K562 (cell line): ENCODE measurements around the gene LRP1B. TPM values are rescaled to one million over a fixed set of nuclear protein-coding genes. Genes with fewer than 3 reads are reported as not detected.

Experiments
- ATAC-seq: fragments of 200-7000 bp; cut with Tn5 transposase; 3 replicates; pipeline ENCODE4 v1.9.1; 2020; ENCODE audit warnings: moderate library complexity
- BruUV-seq: library from RNA; stranded (reverse); fragments of 400-500 nt; replicated peaks from 2 replicates; lab custom pipeline; 2021; lab: Mats Ljungman, UMichigan
- CTCF ChIA-PET: fragments of 300-600 bp; formaldehyde crosslinking; extraction: SDS; loops from one replicate; lab custom pipeline; 2021; ENCODE audit warnings: low intra/inter-chr PET ratio; lab: Yijun Ruan, JAX
- POLR2A ChIA-PET: fragments of 300-600, 350-650 bp; sonication (Branson Sonifier 250); formaldehyde crosslinking; extraction: SDS; loops from one replicate; lab custom pipeline; 2021; ENCODE audit warnings: antibody characterized with exemption, inconsistent platforms; lab: Yijun Ruan, JAX
- DNase-seq, 4 experiments: peaks; one replicate each; pipeline versions ENCODE4 v3.0.0 to v3.0.0-alpha.2; 2011 to 2018; ENCODE audit warnings: low spot score in 3 of 4, mixed read lengths in 3 of 4; ENCODE audit errors: extremely low read depth in 1 of 4
- FAIRE-seq: peaks from 2 replicates; lab custom pipeline; 2011; peaks lifted over from hg19 to GRCh38; lab: Jason Lieb, UNC
- H2AFZ ChIP-seq: 2 replicates; pipeline ENCODE4 v1.6.0; 2011; ENCODE audit warnings: low read depth, low read length, control low read depth, inconsistent platforms
- H3K27ac ChIP-seq: fragments of 200-600 bp; 3 replicates; pipeline ENCODE4 v1.8.0; 2011; ENCODE audit warnings: low read depth, mild to moderate bottlenecking, control low read depth, inconsistent platforms, low read length, moderate library complexity, mixed read lengths; ENCODE audit errors: extremely low read depth
- H3K27me3 ChIP-seq, 2 experiments: fragments of 300-600 bp in 1 of 2; 2 replicates in 1 of 2; 3 replicates in 1 of 2; pipeline versions ENCODE4 v1.6.0 to v1.8.0; 2011; ENCODE audit warnings: inconsistent platforms in 2 of 2, low read length in 2 of 2, mild to moderate bottlenecking in 1 of 2, mixed read lengths in 1 of 2, moderate library complexity in 1 of 2; ENCODE audit not compliant: control insufficient read depth in 2 of 2, insufficient read depth in 2 of 2
- H3K36me3 ChIP-seq: fragments of 300-600 bp; 3 replicates; pipeline ENCODE4 v1.8.0; 2011; ENCODE audit warnings: mild to moderate bottlenecking, low read length, inconsistent platforms; ENCODE audit not compliant: control insufficient read depth, insufficient read depth
- H3K4me1 ChIP-seq, 2 experiments: fragments of 200-600 bp in 1 of 2; replicated peaks in 1 of 2; 2 replicates in 1 of 2; 3 replicates in 1 of 2; pipeline versions ENCODE4 v1.5.1 to v1.8.0; 2011; ENCODE audit warnings: inconsistent platforms in 2 of 2, low read length in 2 of 2, mild to moderate bottlenecking in 1 of 2, mixed read lengths in 1 of 2, moderate library complexity in 1 of 2; ENCODE audit not compliant: control insufficient read depth in 2 of 2, insufficient read depth in 2 of 2
- H3K4me2 ChIP-seq: 2 replicates; pipeline ENCODE4 v1.6.1; 2011; ENCODE audit warnings: low read length, control low read depth, inconsistent platforms, mixed read lengths; ENCODE audit not compliant: insufficient read depth
- H3K4me3 ChIP-seq: fragments of 200-600 bp; sonication (generic), shearing (Covaris generic); 2 replicates; pipeline ENCODE4 v1.5.1; 2016; ENCODE audit warnings: control low read depth, inconsistent platforms
- H3K79me2 ChIP-seq: fragments of 200-600 bp; 3 replicates; pipeline ENCODE4 v1.8.0; 2011; ENCODE audit warnings: low read length, inconsistent platforms; ENCODE audit not compliant: control insufficient read depth, insufficient read depth
- H3K9ac ChIP-seq, 2 experiments: 2 replicates each; pipeline versions ENCODE4 v1.6.0 to v1.6.1; 2011; ENCODE audit warnings: low read depth in 2 of 2, low read length in 2 of 2, control low read depth in 1 of 2, inconsistent platforms in 1 of 2, mild to moderate bottlenecking in 1 of 2, mixed read lengths in 1 of 2; ENCODE audit not compliant: insufficient read depth in 1 of 2
- H3K9me1 ChIP-seq: one replicate; pipeline ENCODE4 v1.6.0; 2011; ENCODE audit warnings: inconsistent platforms, mild to moderate bottlenecking, low read length, moderate library complexity; ENCODE audit not compliant: control insufficient read depth, insufficient read depth
- H3K9me3 ChIP-seq: replicated peaks from 2 replicates; pipeline ENCODE4 v1.5.1; 2011; ENCODE audit warnings: low read depth, low read length, inconsistent platforms; ENCODE audit not compliant: control insufficient read depth, insufficient read depth
- H4K20me1 ChIP-seq: replicated peaks from 2 replicates; pipeline ENCODE4 v1.6.1; 2011; ENCODE audit warnings: low read length, inconsistent platforms, mixed read lengths; ENCODE audit not compliant: control insufficient read depth, insufficient read depth
- E2F1 ChIP-seq: sonication (generic); formaldehyde crosslinking; IDR thresholded peaks from 2 replicates; pipeline ENCODE4 v1.8.1; 2023; ENCODE audit warnings: mild to moderate bottlenecking, missing genetic modification reagents, moderate library complexity
- FOXA3 ChIP-seq, 2 experiments: fragments of 450-650 bp in 1 of 2; sonication (generic) in 1 of 2; formaldehyde crosslinking; IDR thresholded peaks in 1 of 2; conservative IDR thresholded peaks in 1 of 2; 2 replicates each; pipeline versions ENCODE4 v1.4.0 to v1.8.0; 2020 to 2022; ENCODE audit warnings: mild to moderate bottlenecking in 2 of 2, missing genetic modification reagents in 1 of 2
- GTF2E2 ChIP-seq: fragments of 200-800 bp; sonication (Bioruptor generic); IDR thresholded peaks from 2 replicates; pipeline ENCODE4 v1.6.1; 2016; ENCODE audit warnings: missing genetic modification characterization, missing compliant biosample characterization
- HNRNPH1 ChIP-seq: fragments of 200-400 bp; formaldehyde crosslinking; optimal IDR thresholded peaks from 2 replicates; pipeline ENCODE3; 2017; ENCODE audit warnings: low read depth, mild to moderate bottlenecking, low read length, moderate library complexity
- JUNB ChIP-seq: fragments of 450-650 bp; formaldehyde crosslinking; conservative IDR thresholded peaks from 2 replicates; pipeline ENCODE4 v1.4.0; 2020; ENCODE audit warnings: mild to moderate bottlenecking
- KDM4B ChIP-seq, 2 experiments: fragments of 450-650 bp in 1 of 2; sonication (generic) in 1 of 2; IDR thresholded peaks; 2 replicates each; pipeline ENCODE4 v1.6.1; 2016 to 2017; ENCODE audit warnings: borderline replicate concordance in 2 of 2, antibody characterized with exemption in 1 of 2, low read depth in 1 of 2, mild to moderate bottlenecking in 1 of 2
- NCOA4 ChIP-seq: fragments of 450-650 bp; IDR thresholded peaks from 2 replicates; pipeline ENCODE4 v1.6.1; 2018; ENCODE audit warnings: mild to moderate bottlenecking; ENCODE audit not compliant: partially characterized antibody
- NFE2 ChIP-seq: IDR thresholded peaks from 2 replicates; pipeline ENCODE4 v1.6.1; 2014; ENCODE audit warnings: antibody characterized with exemption, low read depth
- POLR2AphosphoS2 ChIP-seq: IDR thresholded peaks from 2 replicates; pipeline ENCODE4 v1.6.1; 2012; ENCODE audit warnings: low read length, improper control_type of control experiment
- PURB ChIP-seq: sonication (generic); formaldehyde crosslinking; IDR thresholded peaks from 2 replicates; pipeline ENCODE4 v1.9.0; 2021; ENCODE audit warnings: low read depth, mild to moderate bottlenecking, missing genetic modification reagents
- RBM17 ChIP-seq: fragments of 200-400 bp; formaldehyde crosslinking; IDR thresholded peaks from 2 replicates; pipeline ENCODE4 v1.6.1; 2017; ENCODE audit warnings: low read depth, mild to moderate bottlenecking, low read length, borderline replicate concordance
- SP1 ChIP-seq: sonication (generic); formaldehyde crosslinking; IDR thresholded peaks from 2 replicates; pipeline ENCODE4 v1.8.1; 2022; ENCODE audit warnings: mild to moderate bottlenecking, missing genetic modification reagents
- SPI1 ChIP-seq: IDR thresholded peaks from 2 replicates; pipeline ENCODE4 v1.6.1; 2011; ENCODE audit warnings: low read depth, low read length, control low read depth, borderline replicate concordance
- TBP ChIP-seq: optimal IDR thresholded peaks from 2 replicates; pipeline ENCODE3; 2011; ENCODE audit warnings: low read depth, low read length, improper control_type of control experiment
- ZNF311 ChIP-seq: fragments of 250-450 bp; sonication (Bioruptor Pico); IDR thresholded peaks from 2 replicates; pipeline ENCODE4 v1.4.0; 2020; ENCODE audit warnings: mild to moderate bottlenecking, moderate library complexity
- in situ Hi-C: fragments of 300-500 bp; cut with MboI; formaldehyde crosslinking; loops from 4 replicates; pipeline ENCODE4 v1.15.0; 2018; ENCODE audit warnings: inconsistent platforms, mixed read lengths
- intact Hi-C: fragments of 100-400 bp; cut with micrococcal nuclease; formaldehyde crosslinking; loops from 2 replicates; pipeline ENCODE4 v1.14.2; 2022
- polyA plus RNA-seq, 8 experiments: library from polyadenylated mRNA; depleted of rRNA in 4 of 8; stranded (reverse) in 5 of 8; unstranded in 3 of 8; fragments of >200 nt; fragmentation: Nextera tagmentation in 2 of 8; fragmentation: Illumina TruSeq in 1 of 8; extraction: Ambion mirVana in 2 of 8; extraction: Trizol in 1 of 8; gene quantifications; 2 replicates each; pipeline versions ENCODE4 v1.2.1 to v1.2.3, GENCODE V29; 2011 to 2014; ENCODE audit warnings: inconsistent platforms in 1 of 8, missing spikeins in 1 of 8
- total RNA-seq, 7 experiments: library from RNA; depleted of rRNA in 6 of 7; stranded (reverse); fragments of >200 nt in 6 of 7; fragmentation: Illumina TruSeq in 2 of 7; extraction: Trizol in 2 of 7; gene quantifications; 2 replicates each; pipeline versions ENCODE4 v1.2.1 to v1.2.3, GENCODE V29; 2011 to 2021; ENCODE audit warnings: low replicate concordance in 1 of 7
- TF ChIP-seq, protein P1 (sequence below): sonication (generic); IDR thresholded peaks from 2 replicates; pipeline ENCODE4 v1.6.1; 2016
- TF ChIP-seq, protein P2 (sequence below): fragments of 450-650 bp; IDR thresholded peaks from 2 replicates; pipeline ENCODE4 v1.6.1; 2017; ENCODE audit warnings: antibody characterized with exemption, mild to moderate bottlenecking

Gene LRP1B
- total and polyA plus RNA-seq, 9 of the 15 experiments (the other 6 are each of a cell fraction or from before 2014, with no cell fraction given) = not detected

DNA sequence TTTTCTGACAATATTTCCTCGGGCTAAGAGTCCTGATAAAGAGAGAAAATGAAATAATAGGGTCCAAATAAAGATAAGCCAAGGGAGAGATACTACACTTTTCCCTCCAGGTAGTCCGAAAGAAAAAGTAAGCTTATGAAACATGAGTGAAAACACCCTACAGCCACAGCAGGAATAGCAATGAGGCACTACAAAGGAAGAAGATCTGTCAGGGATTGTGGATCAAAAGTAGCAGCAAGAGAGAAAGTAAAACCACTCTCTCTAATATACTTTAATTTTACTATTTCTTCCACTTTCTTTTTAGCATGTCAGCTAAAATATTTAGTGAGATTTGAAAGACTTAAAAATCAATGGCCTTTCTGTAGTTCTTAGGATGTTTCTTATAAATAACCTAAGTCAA, 1601.8 kb downstream of the LRP1B start (continued):
- TF ChIP-seq SPI1 (no peak), TBP (no peak), RBM17 (no peak)
- TF ChIP-seq, protein P1, sequence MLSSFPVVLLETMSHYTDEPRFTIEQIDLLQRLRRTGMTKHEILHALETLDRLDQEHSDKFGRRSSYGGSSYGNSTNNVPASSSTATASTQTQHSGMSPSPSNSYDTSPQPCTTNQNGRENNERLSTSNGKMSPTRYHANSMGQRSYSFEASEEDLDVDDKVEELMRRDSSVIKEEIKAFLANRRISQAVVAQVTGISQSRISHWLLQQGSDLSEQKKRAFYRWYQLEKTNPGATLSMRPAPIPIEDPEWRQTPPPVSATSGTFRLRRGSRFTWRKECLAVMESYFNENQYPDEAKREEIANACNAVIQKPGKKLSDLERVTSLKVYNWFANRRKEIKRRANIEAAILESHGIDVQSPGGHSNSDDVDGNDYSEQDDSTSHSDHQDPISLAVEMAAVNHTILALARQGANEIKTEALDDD = no peak

GRCh38 chr2:140526575-140526974, 1604.2 kb downstream of the LRP1B start:
- in situ Hi-C loops (no loop called here), intact Hi-C loops (no loop called here)
- no peaks in the 10 kb centered on the region for H4K20me1 ChIP-seq
- FAIRE-seq = no peak
- H2AFZ ChIP-seq = no peak overlapping the region
- no peak overlapping the region for H3K4me2 ChIP-seq
- H3K9ac ChIP-seq = no peak overlapping the region
- no peaks in the 10 kb centered on the region for H3K36me3 ChIP-seq
- H3K4me3 ChIP-seq = no peak overlapping the region
- no peaks in the 10 kb centered on the region; the same call in 1 of the 2 replicates for H3K9me3 ChIP-seq
- ChIA-PET POLR2A (no interaction called here), CTCF (no interaction called here)
- no peaks in the 10 kb centered on the region for H3K27me3 ChIP-seq
- no peak overlapping the region for H3K27ac ChIP-seq
- H3K79me2 ChIP-seq = no peaks in the 10 kb centered on the region
- no TSS peak for BruUV-seq
- no peaks in the 10 kb centered on the region for H3K4me1 ChIP-seq
- no peak for DNase-seq
- no peak for ATAC-seq
- H3K9me1 ChIP-seq = no peaks in the 10 kb centered on the region
- no peak for TF ChIP-seq ZNF311 (CRISPR knock-in tag)
- TF ChIP-seq SP1 (CRISPR knock-in tag) = no peak
- TF ChIP-seq NFE2 = no peak
- TF ChIP-seq, protein P2, sequence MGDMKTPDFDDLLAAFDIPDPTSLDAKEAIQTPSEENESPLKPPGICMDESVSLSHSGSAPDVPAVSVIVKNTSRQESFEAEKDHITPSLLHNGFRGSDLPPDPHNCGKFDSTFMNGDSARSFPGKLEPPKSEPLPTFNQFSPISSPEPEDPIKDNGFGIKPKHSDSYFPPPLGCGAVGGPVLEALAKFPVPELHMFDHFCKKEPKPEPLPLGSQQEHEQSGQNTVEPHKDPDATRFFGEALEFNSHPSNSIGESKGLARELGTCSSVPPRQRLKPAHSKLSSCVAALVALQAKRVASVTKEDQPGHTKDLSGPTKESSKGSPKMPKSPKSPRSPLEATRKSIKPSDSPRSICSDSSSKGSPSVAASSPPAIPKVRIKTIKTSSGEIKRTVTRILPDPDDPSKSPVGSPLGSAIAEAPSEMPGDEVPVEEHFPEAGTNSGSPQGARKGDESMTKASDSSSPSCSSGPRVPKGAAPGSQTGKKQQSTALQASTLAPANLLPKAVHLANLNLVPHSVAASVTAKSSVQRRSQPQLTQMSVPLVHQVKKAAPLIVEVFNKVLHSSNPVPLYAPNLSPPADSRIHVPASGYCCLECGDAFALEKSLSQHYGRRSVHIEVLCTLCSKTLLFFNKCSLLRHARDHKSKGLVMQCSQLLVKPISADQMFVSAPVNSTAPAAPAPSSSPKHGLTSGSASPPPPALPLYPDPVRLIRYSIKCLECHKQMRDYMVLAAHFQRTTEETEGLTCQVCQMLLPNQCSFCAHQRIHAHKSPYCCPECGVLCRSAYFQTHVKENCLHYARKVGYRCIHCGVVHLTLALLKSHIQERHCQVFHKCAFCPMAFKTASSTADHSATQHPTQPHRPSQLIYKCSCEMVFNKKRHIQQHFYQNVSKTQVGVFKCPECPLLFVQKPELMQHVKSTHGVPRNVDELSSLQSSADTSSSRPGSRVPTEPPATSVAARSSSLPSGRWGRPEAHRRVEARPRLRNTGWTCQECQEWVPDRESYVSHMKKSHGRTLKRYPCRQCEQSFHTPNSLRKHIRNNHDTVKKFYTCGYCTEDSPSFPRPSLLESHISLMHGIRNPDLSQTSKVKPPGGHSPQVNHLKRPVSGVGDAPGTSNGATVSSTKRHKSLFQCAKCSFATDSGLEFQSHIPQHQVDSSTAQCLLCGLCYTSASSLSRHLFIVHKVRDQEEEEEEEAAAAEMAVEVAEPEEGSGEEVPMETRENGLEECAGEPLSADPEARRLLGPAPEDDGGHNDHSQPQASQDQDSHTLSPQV = no peak
- no peak for TF ChIP-seq PURB (CRISPR knock-in tag)
- no peak for TF ChIP-seq POLR2AphosphoS2
- TF ChIP-seq E2F1 (CRISPR knock-in tag) = no peak
- no peak for TF ChIP-seq HNRNPH1
- TF ChIP-seq JUNB (CRISPR knock-in tag) = no peak
- TF ChIP-seq GTF2E2 (tag) = no peak
- no peak for TF ChIP-seq FOXA3 (CRISPR knock-in tag; conservative IDR thresholded peaks at IDR 0.05 in 1 of 2, IDR thresholded peaks at IDR 0.05 in 1 of 2)
- no peak for TF ChIP-seq KDM4B (IDR thresholded peaks at IDR 0.05; ENCODE audit: borderline replicate concordance in 2 of 2, low read depth in 1 of 2)
- no peak for TF ChIP-seq NCOA4
